ENCODE measurements around the gene NAA20. TPM values are rescaled to one million over a fixed set of nuclear protein-coding genes. Genes with fewer than 3 reads are reported as not detected.

NAA20 gene
- total and polyA plus RNA-seq, 10 donors: 19.3 to 68.4 (median 40.0) TPM

DNA sequence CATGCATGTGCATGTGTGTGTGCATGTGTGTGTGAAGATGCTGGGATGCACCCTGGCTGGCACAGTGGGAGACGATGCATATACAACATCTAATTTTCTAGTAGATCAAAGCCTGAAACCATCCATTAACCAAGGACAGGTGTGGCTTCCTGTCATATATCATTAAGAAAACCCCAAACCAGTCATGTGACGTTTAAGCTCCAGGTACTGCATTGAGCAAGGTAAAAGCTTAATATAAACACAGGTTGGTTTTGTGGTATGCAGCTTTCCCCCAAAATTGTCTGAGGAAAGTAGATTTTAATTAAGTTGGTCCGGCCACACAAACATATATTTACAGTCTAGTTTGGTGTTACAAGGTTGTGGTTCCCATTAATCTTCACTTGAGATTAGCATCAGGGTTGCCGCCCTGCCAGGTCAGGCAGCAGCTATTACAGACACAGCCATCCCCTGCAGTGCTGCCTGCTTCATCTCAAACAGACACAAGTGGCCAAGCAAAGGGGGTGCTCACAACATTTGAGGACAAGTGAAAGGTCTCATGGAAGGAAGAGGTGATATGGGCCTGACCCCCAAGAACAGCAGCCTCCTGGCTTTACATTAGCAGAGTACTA lies 48.6 kb upstream of the NAA20 start:
- 59 to 65% (median 60%) methylated on average over 4 of the region's 4 CpGs for WGBS, 5 donors
- Histone ChIP-seq H3K9me3 (no peaks in the 10 kb centered on the region), H3K4me3 (no peak overlapping the region), H3K27ac (peak overlapping the region in 1 of 8 donors; percentile 2), H3K4me1 (peaks cover under 1 to 17% (median 9%) of the 10 kb centered on the region in 6 donors), H3K27me3 (replicated peaks in 1 of 7) (no peaks in the 10 kb centered on the region), H3K36me3 (peaks cover 0 to 98% (median 2%) of the 10 kb centered on the region in 6 donors)
- intact Hi-C loops (cut with DNase I; ENCODE audit: low total_unique reads): no loop called here
- no peak for DNase-seq
- TF ChIP-seq, protein P1, sequence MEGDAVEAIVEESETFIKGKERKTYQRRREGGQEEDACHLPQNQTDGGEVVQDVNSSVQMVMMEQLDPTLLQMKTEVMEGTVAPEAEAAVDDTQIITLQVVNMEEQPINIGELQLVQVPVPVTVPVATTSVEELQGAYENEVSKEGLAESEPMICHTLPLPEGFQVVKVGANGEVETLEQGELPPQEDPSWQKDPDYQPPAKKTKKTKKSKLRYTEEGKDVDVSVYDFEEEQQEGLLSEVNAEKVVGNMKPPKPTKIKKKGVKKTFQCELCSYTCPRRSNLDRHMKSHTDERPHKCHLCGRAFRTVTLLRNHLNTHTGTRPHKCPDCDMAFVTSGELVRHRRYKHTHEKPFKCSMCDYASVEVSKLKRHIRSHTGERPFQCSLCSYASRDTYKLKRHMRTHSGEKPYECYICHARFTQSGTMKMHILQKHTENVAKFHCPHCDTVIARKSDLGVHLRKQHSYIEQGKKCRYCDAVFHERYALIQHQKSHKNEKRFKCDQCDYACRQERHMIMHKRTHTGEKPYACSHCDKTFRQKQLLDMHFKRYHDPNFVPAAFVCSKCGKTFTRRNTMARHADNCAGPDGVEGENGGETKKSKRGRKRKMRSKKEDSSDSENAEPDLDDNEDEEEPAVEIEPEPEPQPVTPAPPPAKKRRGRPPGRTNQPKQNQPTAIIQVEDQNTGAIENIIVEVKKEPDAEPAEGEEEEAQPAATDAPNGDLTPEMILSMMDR (IDR thresholded peaks at IDR 0.05 in 8 of 11, conservative IDR thresholded peaks at IDR 0.05 in 3 of 11): no peak
- TF ChIP-seq POLR2A (IDR thresholded peaks at IDR 0.05): no peak
- TF ChIP-seq POLR2AphosphoS5 (IDR thresholded peaks at IDR 0.05): no peak

DNA sequence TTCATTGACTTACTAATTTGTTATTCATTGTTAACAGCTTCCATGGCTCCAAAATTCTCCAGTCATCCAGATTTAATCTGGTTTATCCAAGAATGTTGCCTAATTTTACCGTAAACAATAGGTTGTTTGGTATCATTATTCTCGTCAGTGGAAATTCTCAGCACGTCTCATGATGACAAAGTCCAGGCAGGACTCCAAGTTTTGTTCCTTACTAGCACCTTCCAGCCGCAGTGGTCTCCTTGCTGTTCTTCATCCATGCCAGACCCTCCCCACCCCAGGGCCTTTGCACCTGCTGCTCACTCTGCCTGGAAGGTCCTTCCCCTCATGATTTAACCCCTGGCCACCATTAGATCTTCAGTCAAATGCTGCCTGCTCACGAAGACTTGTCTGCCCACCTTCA lies 48.1 kb upstream of the NAA20 start:
- intact Hi-C loops (cut with DNase I; ENCODE audit: low total_unique reads): no loop called here
- Histone ChIP-seq H3K27ac (peak overlapping the region in 1 of 8 donors; percentile 2), H3K4me1 (peaks cover 6 to 21% (median 14%) of the 10 kb centered on the region in 6 donors), H3K36me3 (peaks cover 0 to 95% (median 2%) of the 10 kb centered on the region in 6 donors), H3K27me3 (replicated peaks in 1 of 7) (no peaks in the 10 kb centered on the region), H3K9me3 (no peaks in the 10 kb centered on the region), H3K4me3 (no peak overlapping the region)
- TF ChIP-seq POLR2A (IDR thresholded peaks at IDR 0.05): no peak
- TF ChIP-seq, protein P1 (IDR thresholded peaks at IDR 0.05 in 8 of 11, conservative IDR thresholded peaks at IDR 0.05 in 3 of 11): no peak
- 92 to 96% (median 95%) methylated on average over 5 of the region's 5 CpGs for WGBS, 5 donors
- DNase-seq: no peak

DNA sequence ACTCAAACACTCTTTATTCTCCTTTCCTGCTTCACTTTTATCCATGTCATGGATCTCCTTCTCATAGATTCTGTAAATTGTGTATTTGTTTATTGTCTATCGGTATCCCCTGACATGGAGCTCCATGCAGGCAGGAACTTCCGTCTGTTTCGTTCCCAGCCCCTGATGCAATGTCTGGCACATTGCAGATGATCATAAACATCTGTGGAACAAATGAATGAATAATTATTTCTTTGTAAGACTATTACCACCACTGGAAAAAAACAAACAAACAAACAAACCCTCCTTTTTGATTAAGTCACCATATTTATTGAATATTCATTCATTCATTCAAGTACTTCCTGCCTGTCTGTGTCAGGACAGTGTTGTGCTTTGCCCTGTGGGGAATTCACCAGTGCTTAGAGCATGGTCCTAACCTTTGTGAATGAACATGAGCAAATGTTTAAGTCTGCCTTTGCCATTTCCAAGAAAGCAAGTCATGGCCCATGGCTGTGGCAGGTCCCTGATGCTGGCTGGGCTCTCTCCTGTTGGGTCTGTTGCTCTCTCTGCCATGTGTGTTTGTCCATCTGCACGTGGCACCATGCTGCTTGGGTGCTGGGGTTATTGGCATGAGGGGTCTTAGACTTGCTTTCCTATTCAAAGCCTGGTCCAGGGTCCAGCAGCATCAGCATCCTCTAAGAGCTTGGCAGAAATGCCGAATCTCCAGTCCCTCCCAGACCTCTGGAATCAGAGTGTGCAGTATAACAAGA lies 47.5 kb upstream of the NAA20 start:
- peaks cover 10 to 23% (median 20%) of the 10 kb centered on the region in 6 donors for H3K4me1 ChIP-seq
- no peak for DNase-seq
- no peak overlapping the region for H3K4me3 ChIP-seq
- no peaks in the 10 kb centered on the region for H3K9me3 ChIP-seq
- 80 to 94% (median 91%) methylated on average over 5 of the region's 5 CpGs for WGBS, 5 donors
- H3K36me3 ChIP-seq: peaks cover 0 to 90% (median 2%) of the 10 kb centered on the region in 6 donors
- H3K27me3 ChIP-seq (replicated peaks in 1 of 7): no peaks in the 10 kb centered on the region
- intact Hi-C loops (cut with DNase I; ENCODE audit: low total_unique reads): no loop called here
- TF ChIP-seq POLR2AphosphoS5 (IDR thresholded peaks at IDR 0.05) (no peak), POLR2A (IDR thresholded peaks at IDR 0.05) (no peak)
- TF ChIP-seq, protein P1 (IDR thresholded peaks at IDR 0.05 in 8 of 11, conservative IDR thresholded peaks at IDR 0.05 in 3 of 11): no peak
- no peak overlapping the region for H3K27ac ChIP-seq

DNA sequence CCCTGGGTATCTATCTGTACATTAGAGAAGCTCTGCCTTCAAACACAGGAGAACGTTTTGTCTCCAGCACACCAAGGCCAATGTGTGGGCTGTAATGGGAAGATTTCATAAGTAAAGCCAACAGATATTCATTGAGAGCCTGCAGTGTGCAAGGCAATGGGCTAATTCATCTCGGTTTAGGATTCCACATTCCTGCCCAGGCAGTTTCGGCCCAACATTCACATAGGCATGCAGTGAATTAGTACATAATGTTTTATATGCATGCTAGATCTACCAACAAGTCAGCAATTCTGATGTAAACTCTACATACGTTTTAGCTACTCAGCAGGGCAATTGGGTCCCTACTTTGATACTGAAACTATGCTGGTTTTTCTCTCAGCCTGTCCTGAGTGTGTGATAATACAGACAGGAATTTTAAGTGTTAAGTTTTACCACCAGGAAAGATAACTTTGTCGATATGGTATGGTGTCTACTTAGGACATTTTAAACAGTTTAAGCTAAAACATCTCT lies 46.9 kb upstream of the NAA20 start:
- Histone ChIP-seq H3K36me3 (peaks cover 0 to 85% (median 2%) of the 10 kb centered on the region in 6 donors), H3K9me3 (no peaks in the 10 kb centered on the region), H3K27ac (no peak overlapping the region), H3K27me3 (replicated peaks in 1 of 7) (no peaks in the 10 kb centered on the region), H3K4me3 (no peak overlapping the region), H3K4me1 (peaks cover 10 to 28% (median 24%) of the 10 kb centered on the region in 6 donors)
- intact Hi-C loops (cut with DNase I; ENCODE audit: low total_unique reads): no loop called here
- 73 to 88% (median 83%) methylated on average over 5 of the region's 5 CpGs for WGBS, 5 donors
- no peak for DNase-seq
- TF ChIP-seq POLR2AphosphoS5 (IDR thresholded peaks at IDR 0.05) (no peak), POLR2A (IDR thresholded peaks at IDR 0.05) (no peak)
- TF ChIP-seq, protein P1 (IDR thresholded peaks at IDR 0.05 in 8 of 11, conservative IDR thresholded peaks at IDR 0.05 in 3 of 11): no peak

Data from spleen (tissue), 11 donors.